Inferior parietal cortex (tissue), 1 donor: ENCODE data around the gene SRSF10.
"Not testable (repeated sequence)": the region's sequence is repeated elsewhere in the genome, so short reads cannot be mapped to it uniquely, and the experiment has no call there.

ENCODE experiments used
- DNase-seq: peaks from one replicate; pipeline ENCODE4 v3.0.0-alpha.2; 2016; ENCODE audit errors: extremely low spot score

SRSF10 gene

GRCh38 chr1:23958810-23959460 lies 21.2 kb downstream of the SRSF10 start:
- DNase-seq, result peak; percentile 73

GRCh38 chr1:23958040-23958809 lies 21.9 kb downstream of the SRSF10 start:
- not testable (repeated sequence) for DNase-seq

- DNase-seq, result no peak
Observed at GRCh38 chr1:23957096-23957495, 23.0 kb downstream of the SRSF10 start.

- no peak for DNase-seq
Observed at GRCh38 chr1:23953020-23953419, 27.1 kb downstream of the SRSF10 start.

- no peak for DNase-seq
Observed at GRCh38 chr1:23947366-23947765, 32.8 kb downstream of the SRSF10 start.

GRCh38 chr1:23936481-23937176 lies 43.5 kb downstream of the SRSF10 start:
- no peak for DNase-seq

GRCh38 chr1:23931491-23931880 lies 48.6 kb downstream of the SRSF10 start:
- no peak for DNase-seq

- DNase-seq, result no peak
Observed at GRCh38 chr1:23930861-23931490, 49.2 kb downstream of the SRSF10 start.

- no peak for DNase-seq
Observed at GRCh38 chr1:23930270-23930669, 49.9 kb downstream of the SRSF10 start.

- no peak for DNase-seq
Observed at GRCh38 chr1:23928789-23929188, 51.3 kb downstream of the SRSF10 start.

- DNase-seq, result no peak
Observed at GRCh38 chr1:23927097-23927496, 53.0 kb downstream of the SRSF10 start.

- no peak for DNase-seq
Observed at GRCh38 chr1:23925279-23925678, 54.8 kb downstream of the SRSF10 start.

GRCh38 chr1:23924601-23925000 lies 55.5 kb downstream of the SRSF10 start:
- DNase-seq, result no peak

- DNase-seq, result no peak
Observed at GRCh38 chr1:23923592-23924499, 56.3 kb downstream of the SRSF10 start.

- no peak for DNase-seq
Observed at GRCh38 chr1:23922321-23922943, 57.7 kb downstream of the SRSF10 start.

GRCh38 chr1:23916209-23917131 lies 63.7 kb downstream of the SRSF10 start:
- DNase-seq, result peak; percentile 46

- no peak for DNase-seq
Observed at GRCh38 chr1:23915466-23915865, 64.7 kb downstream of the SRSF10 start.

GRCh38 chr1:23914921-23915320 lies 65.2 kb downstream of the SRSF10 start:
- no peak for DNase-seq
